A549 treated with AZD2906 at 1 μM for 4 hours (cell line): ENCODE measurements around the gene SETDB1. TPM values are rescaled to one million over a fixed set of nuclear protein-coding genes. Genes with fewer than 3 reads are reported as not detected.

Source experiments
- total RNA-seq: library from RNA; stranded (reverse); fragments of 200-300 nt; extraction: Qiagen RNA extraction; gene quantifications from 5 replicates; pipeline ENCODE4 v1.2.3, GENCODE V29; 2022

The SETDB1 gene
- 20.7 to 23.2 TPM (median 21.6 TPM) in 5 replicates for total RNA-seq

GRCh38 chr1:150926097-150926741 lies at the start of gene SETDB1:
TSS of gene SETDB1 (plus strand) at chr1:150926363. CDS start at chr1:150927715, 1,352 bp downstream.

DNA sequence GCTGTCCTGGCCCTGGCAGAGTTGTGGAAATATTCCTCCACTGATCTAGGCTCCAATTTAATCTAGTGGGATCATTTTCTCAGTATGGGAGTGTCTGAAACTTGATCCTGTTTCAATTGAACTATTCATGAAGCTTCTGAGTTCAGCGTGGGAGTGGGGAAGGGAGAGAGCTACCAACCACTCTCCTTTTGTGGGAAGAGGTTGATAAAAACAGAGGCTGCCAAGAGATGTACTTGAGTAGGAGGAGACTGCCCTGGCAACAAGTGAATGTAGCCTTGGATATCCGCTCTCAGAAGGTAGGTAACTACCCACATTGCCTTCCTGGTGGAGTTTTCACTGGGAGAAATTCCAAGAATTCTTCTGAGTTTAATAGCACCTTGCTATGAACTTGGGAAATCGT lies 39.1 kb upstream of the SETDB1 start, which contains the start of gene CTXND2:
CTXND2 (plus strand) TSS at position 119 of the 400 bp plus-strand sequence. CDS start 25,179 bp downstream, outside the sequence.

GRCh38 chr1:150974580-150975478 lies 48.7 kb downstream of the SETDB1 start, which contains the start of gene CERS2:
TSS of gene CERS2 (minus strand) at chr1:150974835. CDS start at chr1:150969090, 5,745 bp downstream.

DNA sequence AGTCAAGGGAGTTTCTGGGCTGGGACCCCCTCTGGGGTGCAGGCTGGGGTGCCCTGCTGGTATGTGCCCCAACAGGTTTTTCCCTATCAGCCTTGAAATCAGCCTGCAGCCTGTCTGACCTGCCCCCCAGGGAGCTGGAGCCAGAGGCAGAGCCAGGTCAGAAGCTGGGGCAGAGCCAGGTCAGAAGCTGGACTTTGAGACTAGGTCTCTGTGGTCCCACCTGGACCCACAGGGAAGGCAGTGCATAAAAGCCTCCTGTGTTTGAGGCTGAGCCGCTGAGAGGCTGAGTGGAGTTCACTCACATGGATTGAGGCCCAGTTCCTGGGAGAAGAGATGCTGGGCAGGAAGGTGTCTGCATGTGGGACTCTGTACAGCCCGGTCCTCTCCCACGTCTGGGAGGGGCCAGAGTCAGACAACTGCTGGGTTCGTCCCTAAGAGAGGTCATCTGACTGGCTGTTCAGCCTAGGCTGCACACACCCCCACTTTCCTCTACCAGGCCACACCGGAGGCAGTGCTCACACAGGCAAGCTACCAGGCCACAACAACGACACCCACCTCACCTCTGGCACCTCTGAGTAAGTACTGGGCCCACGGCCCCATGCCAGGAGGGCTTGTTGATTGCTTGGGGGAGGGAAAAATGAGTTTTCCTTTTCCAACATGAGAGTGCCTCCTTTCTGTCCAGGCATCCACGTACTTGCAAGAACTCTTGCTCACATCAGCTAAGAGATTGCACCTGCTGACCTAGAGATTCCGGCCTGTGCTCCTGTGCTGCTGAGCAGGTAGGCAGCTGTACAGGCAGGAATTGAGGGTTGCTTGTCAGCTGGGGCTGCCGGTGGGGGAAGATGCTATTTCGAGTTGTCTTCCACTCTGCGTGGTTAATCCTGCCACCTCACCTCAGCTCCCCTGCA lies 55.9 kb downstream of the SETDB1 start, which contains the start of gene ANXA9:
ANXA9 (plus strand) TSS at position 488 of the 908 bp plus-strand sequence. CDS start 814 bp downstream, outside the sequence.

DNA sequence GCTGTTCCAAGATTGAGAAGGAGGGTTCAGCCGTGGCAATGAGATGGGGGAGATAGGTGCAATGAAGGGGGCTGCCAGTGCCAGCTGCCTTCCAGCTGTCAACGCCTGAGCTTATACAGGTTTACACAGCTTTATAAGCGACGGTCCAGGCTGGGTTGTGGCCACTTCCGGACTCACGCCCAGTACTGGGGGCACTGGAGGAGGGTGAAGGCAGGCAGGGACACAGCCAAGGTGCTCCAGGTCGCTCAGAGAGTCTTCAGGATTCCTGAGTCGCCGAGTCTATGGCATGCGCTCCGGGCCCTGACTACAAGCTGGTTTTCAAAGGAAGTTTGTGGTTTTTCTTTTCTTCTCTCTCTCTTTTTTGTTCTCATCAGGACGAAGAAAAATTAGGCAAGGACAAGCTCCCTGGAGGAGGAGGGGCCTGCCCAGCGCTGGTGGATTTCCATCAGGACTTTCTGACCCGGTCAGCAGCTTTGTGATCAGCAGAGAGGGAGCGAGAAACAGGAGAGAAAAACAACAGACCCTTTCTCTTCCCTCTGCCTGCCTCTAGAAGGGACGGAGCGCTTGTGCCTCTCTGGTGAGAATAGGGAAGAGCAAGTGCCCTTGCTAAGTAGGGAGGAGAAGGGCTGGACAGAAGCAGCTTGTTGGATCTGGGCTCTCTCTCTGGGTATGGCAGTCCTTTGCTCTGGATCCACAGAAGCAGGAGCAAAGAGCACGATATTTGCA lies 80.3 kb downstream of the SETDB1 start, which contains the start of gene MINDY1:
MINDY1 (minus strand) TSS at position 576 of the 726 bp plus-strand sequence. CDS start 4,285 bp downstream, outside the sequence.

DNA sequence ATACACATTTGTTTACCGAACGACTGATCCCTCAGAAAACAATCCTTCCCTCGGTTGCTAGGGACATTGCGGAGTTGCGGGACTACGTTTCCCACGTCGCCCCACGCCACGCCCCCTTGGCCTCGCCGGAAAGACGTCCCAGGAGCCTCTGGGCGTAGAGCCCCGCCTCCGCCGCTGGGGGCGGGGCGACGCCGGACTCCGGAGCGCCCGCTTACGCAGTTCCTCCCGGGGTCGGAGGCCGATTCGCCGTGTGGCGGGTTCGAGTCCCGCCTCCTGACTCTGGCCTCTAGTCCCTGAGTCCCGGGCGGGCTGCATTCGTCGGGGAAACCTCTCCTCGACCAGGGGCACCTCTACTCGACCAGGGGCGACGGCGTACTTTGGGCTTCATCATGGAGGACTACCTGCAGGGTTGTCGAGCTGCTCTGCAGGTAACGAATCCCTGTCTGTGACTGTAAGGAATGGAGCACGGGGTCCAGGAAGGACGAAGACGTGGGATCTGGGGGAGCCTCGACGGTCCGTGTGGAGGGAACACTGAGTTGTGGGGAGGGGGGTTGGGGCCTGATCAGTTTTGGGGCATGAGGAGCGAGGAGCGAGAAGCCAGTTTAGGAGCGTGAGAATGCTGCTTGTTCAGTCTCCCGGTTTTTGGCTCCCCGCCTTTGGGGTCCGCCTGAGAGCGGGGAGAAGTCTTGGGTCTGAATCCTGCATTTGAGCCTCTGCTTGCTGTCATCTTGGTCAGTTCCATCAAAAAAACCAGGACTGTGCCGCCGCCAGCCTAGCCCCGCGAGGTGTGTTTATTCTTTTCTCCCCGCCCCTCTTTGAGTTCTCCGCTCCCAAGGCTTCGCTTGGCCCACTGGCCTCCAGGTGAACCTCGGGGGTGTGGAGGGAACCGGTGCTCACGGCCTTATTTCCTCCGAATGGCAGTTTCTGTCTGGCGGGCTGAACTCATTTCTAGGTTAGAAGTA lies 82.4 kb downstream of the SETDB1 start, which contains the start of gene PRUNE1:
PRUNE1 (plus strand) TSS at position 206 of the 962 bp plus-strand sequence; CDS start at position 390, 184 bp downstream.

Other genes starting within 250 kb of the SETDB1 start
- gene GOLPH3L, start 229.2 kb upstream of the SETDB1 start, total RNA-seq, result 11.4 to 16.0 TPM (median 14.0 TPM) in 5 replicates
- 5.8 to 10.7 TPM (median 8.1 TPM) in 5 replicates for gene HORMAD1, start 205.5 kb upstream of the SETDB1 start, total RNA-seq
- 14.2 to 19.8 TPM (median 16.1 TPM) in 5 replicates for gene CTSS, start 160.6 kb upstream of the SETDB1 start, total RNA-seq
- 1.3 to 1.6 TPM (median 1.4 TPM) in 5 replicates for gene CTSK, start 118.1 kb upstream of the SETDB1 start, total RNA-seq
- 10.6 to 13.1 TPM (median 12.2 TPM) in 5 replicates for gene ARNT, start 49.8 kb upstream of the SETDB1 start, total RNA-seq
- not detected in 5 replicates for gene CTXND2, start 39.2 kb upstream of the SETDB1 start, total RNA-seq
- 230 to 240 TPM (median 231 TPM) in 5 replicates for gene CERS2, start 48.5 kb downstream of the SETDB1 start, total RNA-seq
- gene ANXA9, start 55.9 kb downstream of the SETDB1 start, total RNA-seq, result 0.56 to 1.0 TPM (median 0.72 TPM) in 5 replicates
- gene MINDY1, start 80.5 kb downstream of the SETDB1 start, total RNA-seq, result 2.4 to 3.5 TPM (median 3.1 TPM) in 5 replicates
- gene PRUNE1, start 82.1 kb downstream of the SETDB1 start, total RNA-seq, result 12.1 to 17.8 TPM (median 16.5 TPM) in 5 replicates
- 0.04 to 0.16 TPM (median 0.15 TPM) in 5 replicates for gene BNIPL, start 110.2 kb downstream of the SETDB1 start, total RNA-seq
- gene C1orf56, start 121.4 kb downstream of the SETDB1 start, total RNA-seq, result 5.4 to 7.8 TPM (median 6.7 TPM) in 5 replicates
- gene CDC42SE1, start 133.3 kb downstream of the SETDB1 start, total RNA-seq, result 74.5 to 87.3 TPM (median 78.1 TPM) in 5 replicates
- 12.0 to 14.2 TPM (median 13.9 TPM) in 5 replicates for gene MLLT11, start 134.0 kb downstream of the SETDB1 start, total RNA-seq
- 2.5 to 3.3 TPM (median 2.9 TPM) in 5 replicates for gene GABPB2, start 144.4 kb downstream of the SETDB1 start, total RNA-seq
- gene SEMA6C, start 220.3 kb downstream of the SETDB1 start, total RNA-seq, result 1.2 to 2.4 TPM (median 1.8 TPM) in 5 replicates
- gene TNFAIP8L2, start 230.3 kb downstream of the SETDB1 start, total RNA-seq, result not detected in 5 replicates
- gene LYSMD1, start 239.5 kb downstream of the SETDB1 start, total RNA-seq, result 5.1 to 7.6 TPM (median 5.9 TPM) in 5 replicates
- 44.2 to 52.2 TPM (median 45.8 TPM) in 5 replicates for gene SCNM1, start 239.8 kb downstream of the SETDB1 start, total RNA-seq
- 0.24 to 0.29 TPM (median 0.28 TPM) in 3 of 5 replicates, not detected in the others for gene TMOD4, start 249.6 kb downstream of the SETDB1 start, total RNA-seq